H1 (cell line): ENCODE measurements around the gene NR5A1. TPM values are rescaled to one million over a fixed set of nuclear protein-coding genes. Genes with fewer than 3 reads are reported as not detected.

ENCODE experiments used
- CTCF ChIA-PET: fragments of 300-600 bp; sonication (Branson Sonifier 250); formaldehyde crosslinking; loops from one replicate; lab custom pipeline; 2021; ENCODE audit not compliant: partially characterized antibody; lab: Charles Lee
- POLR2A ChIA-PET: fragments of 300-600 bp; sonication (Branson Sonifier 250); formaldehyde crosslinking; loops from one replicate; lab custom pipeline; 2021; ENCODE audit warnings: inconsistent platforms; ENCODE audit not compliant: partially characterized antibody; lab: Charles Lee
- DNase-seq, 2 experiments: peaks; one replicate each; pipeline versions ENCODE4 v3.0.0 to v3.0.0-alpha.2; 2010 to 2022; ENCODE audit warnings: low spot score in 2 of 2, low read depth in 1 of 2, mixed read lengths in 1 of 2
- FAIRE-seq: peaks from 2 replicates; lab custom pipeline; 2011; peaks lifted over from hg19 to GRCh38; lab: Jason Lieb, UNC
- H2AFZ ChIP-seq: 2 replicates; pipeline ENCODE4 v1.8.1; 2012; ENCODE audit warnings: low read length, inconsistent platforms
- H2AK5ac ChIP-seq: 2 replicates; pipeline ENCODE4 v1.6.1; 2013; ENCODE audit warnings: low read depth, low read length
- H2BK120ac ChIP-seq: replicated peaks from 2 replicates; pipeline ENCODE3; 2013; ENCODE audit warnings: low read depth, low read length, inconsistent platforms
- H2BK12ac ChIP-seq: 2 replicates; pipeline ENCODE4 v1.6.1; 2013; ENCODE audit warnings: low read depth, low read length
- H2BK15ac ChIP-seq: 2 replicates; pipeline ENCODE4 v1.6.1; 2013; ENCODE audit warnings: low read length
- H2BK20ac ChIP-seq: 2 replicates; pipeline ENCODE4 v1.6.1; 2013; ENCODE audit warnings: low read length
- H2BK5ac ChIP-seq: 2 replicates; pipeline ENCODE4 v1.6.1; 2013; ENCODE audit warnings: low read depth, low read length
- H3K14ac ChIP-seq: 2 replicates; pipeline ENCODE4 v1.6.1; 2013; ENCODE audit warnings: inconsistent platforms; ENCODE audit not compliant: insufficient read length
- H3K18ac ChIP-seq: 2 replicates; pipeline ENCODE4 v1.6.1; 2013; ENCODE audit warnings: low read length; ENCODE audit errors: extremely low read depth
- H3K23ac ChIP-seq: 2 replicates; pipeline ENCODE4 v1.6.1; 2013; ENCODE audit warnings: inconsistent platforms; ENCODE audit not compliant: insufficient read length
- H3K23me2 ChIP-seq: 2 replicates; pipeline ENCODE4 v1.6.1; 2013; ENCODE audit warnings: low read depth, low read length
- H3K27ac ChIP-seq: 2 replicates; pipeline ENCODE4 v1.6.1; 2011; ENCODE audit warnings: low read depth, low read length, inconsistent platforms
- H3K27me3 ChIP-seq, 4 experiments: replicated peaks in 1 of 4; 1 replicate in 1 of 4; 2 replicates in 3 of 4; pipeline versions ENCODE4 v1.6.1 to v1.8.1; 2011 to 2013; ENCODE audit warnings: low read length in 3 of 4, mild to moderate bottlenecking in 3 of 4, inconsistent platforms in 2 of 4, mixed read lengths in 2 of 4, moderate library complexity in 1 of 4; ENCODE audit not compliant: control insufficient read depth in 3 of 4, insufficient read depth in 3 of 4; ENCODE audit errors: extremely low read depth in 1 of 4
- H3K36me3 ChIP-seq, 4 experiments: 2 replicates each; pipeline versions ENCODE4 v1.6.1 to v1.8.1; 2011 to 2013; ENCODE audit warnings: mild to moderate bottlenecking in 4 of 4, low read length in 3 of 4, moderate library complexity in 2 of 4, control low read depth in 1 of 4, inconsistent platforms in 1 of 4; ENCODE audit not compliant: insufficient read depth in 4 of 4, control insufficient read depth in 2 of 4
- H3K4ac ChIP-seq: replicated peaks from 2 replicates; pipeline ENCODE3; 2013; ENCODE audit warnings: low read length, low read depth, mixed read lengths, inconsistent platforms; ENCODE audit not compliant: insufficient read length
- H3K4me1 ChIP-seq, 4 experiments: replicated peaks in 1 of 4; 1 replicate in 1 of 4; 2 replicates in 3 of 4; pipeline versions ENCODE4 v1.6.1 to v1.8.1; 2011 to 2013; ENCODE audit warnings: low read length in 3 of 4, inconsistent platforms in 2 of 4, mixed read lengths in 1 of 4; ENCODE audit not compliant: insufficient read depth in 4 of 4, control insufficient read depth in 3 of 4
- H3K4me2 ChIP-seq, 2 experiments: 2 replicates each; pipeline versions ENCODE4 v1.6.1 to v1.8.1; 2011 to 2013; ENCODE audit warnings: low read depth in 2 of 2, low read length in 2 of 2, control low read depth in 1 of 2, inconsistent platforms in 1 of 2, mild to moderate bottlenecking in 1 of 2; ENCODE audit not compliant: insufficient read depth in 1 of 2
- H3K4me3 ChIP-seq, 4 experiments: fragments of 200-600, 300-600 bp in 1 of 4; sonication (generic), shearing (Covaris generic), sonication (Bioruptor Twin) in 1 of 4; 2 replicates each; pipeline versions ENCODE4 v1.5.1 to v1.8.1; 2011 to 2016; ENCODE audit warnings: low read length in 4 of 4, low read depth in 3 of 4, control low read depth in 2 of 4, inconsistent platforms in 2 of 4, mild to moderate bottlenecking in 2 of 4, mixed read lengths in 1 of 4, moderate library complexity in 1 of 4; ENCODE audit not compliant: insufficient read depth in 2 of 4; ENCODE audit errors: extremely low read depth in 1 of 4
- H3K56ac ChIP-seq: replicated peaks from 2 replicates; pipeline ENCODE3; 2013; ENCODE audit warnings: low read depth, mild to moderate bottlenecking, mixed read lengths, low read length, inconsistent platforms; ENCODE audit not compliant: insufficient read length
- H3K79me1 ChIP-seq: 2 replicates; pipeline ENCODE4 v1.6.1; 2013; ENCODE audit warnings: low read depth, low read length, control low read depth
- H3K79me2 ChIP-seq, 2 experiments: 2 replicates each; pipeline versions ENCODE4 v1.6.1 to v1.8.1; 2012 to 2013; ENCODE audit warnings: low read length in 2 of 2, mild to moderate bottlenecking in 2 of 2, inconsistent platforms in 1 of 2; ENCODE audit not compliant: insufficient read depth in 2 of 2, control insufficient read depth in 1 of 2
- H3K9ac ChIP-seq, 4 experiments: replicated peaks in 1 of 4; 1 replicate in 1 of 4; 2 replicates in 3 of 4; pipeline versions ENCODE4 v1.6.1 to v1.8.1; 2011 to 2013; ENCODE audit warnings: low read depth in 3 of 4, low read length in 3 of 4, control low read depth in 2 of 4, mild to moderate bottlenecking in 2 of 4, moderate library complexity in 2 of 4, inconsistent platforms in 1 of 4; ENCODE audit errors: extremely low read depth in 1 of 4
- H3K9me3 ChIP-seq, 2 experiments: 2 replicates each; pipeline versions ENCODE4 v1.6.1 to v1.8.1; 2012 to 2013; ENCODE audit warnings: mild to moderate bottlenecking in 2 of 2, moderate library complexity in 2 of 2, control low read depth in 1 of 2, inconsistent platforms in 1 of 2, low read depth in 1 of 2, low read length in 1 of 2, mixed read lengths in 1 of 2; ENCODE audit not compliant: insufficient read depth in 2 of 2
- H4K20me1 ChIP-seq, 2 experiments: replicated peaks in 1 of 2; 2 replicates each; pipeline versions ENCODE3 to v1.8.1; 2011 to 2013; ENCODE audit warnings: inconsistent platforms in 2 of 2, low read length in 2 of 2, mild to moderate bottlenecking in 1 of 2; ENCODE audit not compliant: insufficient read depth in 2 of 2, control insufficient read depth in 1 of 2
- H4K5ac ChIP-seq: 2 replicates; pipeline ENCODE4 v1.6.1; 2013; ENCODE audit warnings: low read length, low read depth, mixed read lengths, inconsistent platforms; ENCODE audit not compliant: insufficient read length
- H4K8ac ChIP-seq: 2 replicates; pipeline ENCODE4 v1.8.0; 2013; ENCODE audit warnings: mild to moderate bottlenecking, moderate library complexity, low read length, inconsistent platforms; ENCODE audit not compliant: insufficient read depth; ENCODE audit errors: extremely low read depth
- H4K91ac ChIP-seq: replicated peaks from 2 replicates; pipeline ENCODE3; 2013; ENCODE audit warnings: low read length, mixed read lengths, inconsistent platforms; ENCODE audit not compliant: insufficient read length
- EZH2 ChIP-seq: fragments of 200-600 bp; sonication (generic); IDR thresholded peaks from 2 replicates; pipeline ENCODE4 v1.7.1; 2012; ENCODE audit warnings: low read depth, mild to moderate bottlenecking, moderate library complexity, low read length, inconsistent platforms; ENCODE audit not compliant: severe bottlenecking
- WGBS, 2 experiments: shearing (Covaris generic) in 1 of 2; methylation state at CpG; one replicate each; pipeline versions ENCODE4 v1.1.6 to v1.1.7; 2013 to 2015; ENCODE audit warnings: low lambda C conversion rate in 2 of 2, mixed read lengths in 2 of 2, inconsistent platforms in 1 of 2, low coverage in 1 of 2, missing lambda C conversion rate in 1 of 2; ENCODE audit not compliant: insufficient replicate concordance in 2 of 2, insufficient coverage in 1 of 2, insufficient read length in 1 of 2; ENCODE audit errors: extremely low coverage in 1 of 2, missing lambda C conversion rate in 1 of 2; 5-methylcytosine and 5-hydroxymethylcytosine counted together
- polyA plus RNA-seq, 7 experiments: library from polyadenylated mRNA; depleted of rRNA in 3 of 7; stranded (reverse) in 5 of 7; unstranded in 2 of 7; fragments of >200 nt in 5 of 7; fragments of 200-250 nt in 2 of 7; gene quantifications; 1 replicate in 5 of 7; 2 replicates in 1 of 7; 4 replicates in 1 of 7; pipeline versions ENCODE4 v1.2.1 to v1.2.3, GENCODE V29; 2011 to 2013; ENCODE audit warnings: missing spikeins in 2 of 7, mixed read lengths in 2 of 7
- total RNA-seq: library from RNA; stranded (reverse); fragmentation: NEBNext Ultra II Directional; extraction: Animal tissue kit (Norgen Biotek cat#: 25700); gene quantifications from 2 replicates; pipeline ENCODE4 v1.2.1, GENCODE V29; 2021
- TF ChIP-seq, protein P1 (sequence below): IDR thresholded peaks from 2 replicates; pipeline ENCODE4 v1.6.1; 2012; ENCODE audit warnings: low read length, inconsistent platforms

Gene NR5A1
- total and polyA plus RNA-seq, 2 of the 8 experiments (the other 6 are each of a cell fraction or from before 2014, with no cell fraction given): 0.29 to 0.58 TPM

DNA sequence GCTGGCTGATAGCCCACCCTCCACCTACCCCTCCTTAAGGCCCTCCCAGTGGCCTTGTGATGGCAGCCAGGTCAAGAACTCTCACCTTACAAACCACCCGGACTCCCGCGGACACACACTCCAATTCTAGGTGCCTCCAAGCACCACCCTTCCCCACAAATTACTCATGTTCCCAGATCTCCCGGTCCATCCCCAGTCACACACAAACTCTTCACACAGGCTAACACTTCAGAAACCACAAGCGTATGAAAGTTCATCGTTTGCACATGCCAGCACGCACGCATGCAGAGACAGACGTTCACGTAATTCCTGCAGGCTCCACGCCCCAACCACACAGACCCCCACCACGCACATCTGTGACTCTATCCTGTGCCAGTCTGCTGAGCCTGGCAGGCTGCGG lies 18.0 kb downstream of the NR5A1 start:
- Histone ChIP-seq H3K4me1 (peaks cover 2 to 23% (median 3%) of the 10 kb centered on the region in 4 experiments; a peak in 5 of 7 replicates), H2BK20ac (no peak overlapping the region), H3K23ac (no peak overlapping the region), H3K4me2 (no peak overlapping the region), H3K27ac (no peak overlapping the region), H2AK5ac (no peak overlapping the region), H3K79me2 (no peaks in the 10 kb centered on the region), H2BK12ac (no peak overlapping the region), H4K91ac (no peak overlapping the region), H2BK15ac (no peak overlapping the region), H3K18ac (no peak overlapping the region), H4K8ac (no peak overlapping the region; the same call in 1 of the 2 replicates), H2BK120ac (no peak overlapping the region), H3K4me3 (no peak overlapping the region), H3K23me2 (no peaks in the 10 kb centered on the region; the same call in 1 of the 2 replicates), H3K4ac (no peak overlapping the region), H3K79me1 (no peaks in the 10 kb centered on the region), H4K20me1 (peaks cover 0 to 2% of the 10 kb centered on the region in 2 experiments), H2BK5ac (no peak overlapping the region), H3K56ac (no peak overlapping the region), H3K36me3 (no peaks in the 10 kb centered on the region), H3K9me3 (no peaks in the 10 kb centered on the region), H3K27me3 (peaks cover 0 to 7% (median 5%) of the 10 kb centered on the region in 4 experiments; a peak in 4 of 7 replicates), H3K14ac (no peak overlapping the region), H3K9ac (no peak overlapping the region), H2AFZ (no peak overlapping the region), H4K5ac (no peak overlapping the region)
- POLR2A ChIA-PET: no interaction called here
- peak; percentile 4 for TF ChIP-seq EZH2
- TF ChIP-seq, protein P1, sequence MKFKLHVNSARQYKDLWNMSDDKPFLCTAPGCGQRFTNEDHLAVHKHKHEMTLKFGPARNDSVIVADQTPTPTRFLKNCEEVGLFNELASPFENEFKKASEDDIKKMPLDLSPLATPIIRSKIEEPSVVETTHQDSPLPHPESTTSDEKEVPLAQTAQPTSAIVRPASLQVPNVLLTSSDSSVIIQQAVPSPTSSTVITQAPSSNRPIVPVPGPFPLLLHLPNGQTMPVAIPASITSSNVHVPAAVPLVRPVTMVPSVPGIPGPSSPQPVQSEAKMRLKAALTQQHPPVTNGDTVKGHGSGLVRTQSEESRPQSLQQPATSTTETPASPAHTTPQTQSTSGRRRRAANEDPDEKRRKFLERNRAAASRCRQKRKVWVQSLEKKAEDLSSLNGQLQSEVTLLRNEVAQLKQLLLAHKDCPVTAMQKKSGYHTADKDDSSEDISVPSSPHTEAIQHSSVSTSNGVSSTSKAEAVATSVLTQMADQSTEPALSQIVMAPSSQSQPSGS: no peak
- no peak for FAIRE-seq
- no peak for DNase-seq
- CTCF ChIA-PET: interaction anchor here (1.1 to 1.4 kb wide), 3 partner anchors 8 to 48 kb away, joined by 3 to 8 read pairs (median 5); no protein-coding TSS in a partner anchor
- WGBS, 2 experiments: 94% methylated on average over 13 of the region's 13 CpGs; no CpG with 5 or more reads in 1 of the 2 experiments
